Measurements from ENCODE around the gene WNK1. TPM values are rescaled to one million over a fixed set of nuclear protein-coding genes. Genes with fewer than 3 reads are reported as not detected.

WNK1 gene
- total and polyA plus RNA-seq, 2 donors (not counting 3 experiments of a cell fraction or from before 2014, with no cell fraction given) = 46.3 to 108 TPM

- Histone ChIP-seq H3K4me2 (ENCODE audit: insufficient read depth, low read length) (peak overlapping the region; percentile 63), H3K79me2 (ENCODE audit: control insufficient read depth, insufficient read depth, low read length) (no peaks in the 10 kb centered on the region), H3K4me1 (ENCODE audit: control insufficient read depth, extremely low read depth, insufficient read depth, low read length) (peaks cover 16% of the 10 kb centered on the region), H3K4me3 (replicated peaks in 1 of 3; ENCODE audit: insufficient read depth in 1 of 3, low read depth in 1 of 3, low read length in 3 of 3) (no peak overlapping the region), H3K9me1 (replicated peaks; ENCODE audit: control insufficient read depth, extremely low read depth, insufficient read depth, low read length) (no peaks in the 10 kb centered on the region), H3K36me3 (ENCODE audit: control insufficient read depth in 2 of 2, extremely low read depth in 1 of 2, insufficient read depth in 2 of 2, low read length in 2 of 2) (no peaks in the 10 kb centered on the region), H3K9ac (replicated peaks; ENCODE audit: extremely low read depth, insufficient read depth, low read length) (no peak overlapping the region), H3K27ac (ENCODE audit: insufficient read depth, low read depth, low read length) (no peak overlapping the region), H2AFZ (ENCODE audit: low read depth, low read length) (no peak overlapping the region), H3K9me3 (replicated peaks; ENCODE audit: control insufficient read depth, insufficient read depth, low read length) (no peaks in the 10 kb centered on the region), H4K20me1 (replicated peaks; ENCODE audit: control insufficient read depth, extremely low read depth, insufficient read depth, low read length) (no peaks in the 10 kb centered on the region), H3K27me3 (ENCODE audit: control insufficient read depth in 2 of 2, insufficient read depth in 2 of 2, low read length in 2 of 2) (no peaks in the 10 kb centered on the region)
- intact Hi-C loops (cut with micrococcal nuclease) (no loop called here), dilution Hi-C loops (cut with MboI; ENCODE audit: extremely low pct_ligation_motif_present, low sequenced_read_pairs) (no loop called here)
- TF ChIP-seq CTCF (IDR thresholded peaks at IDR 0.05; ENCODE audit: extremely low read depth in 1 of 2, insufficient read depth in 1 of 2, low read depth in 1 of 2, low read length in 2 of 2) = no peak
- TF ChIP-seq POLR2A (IDR thresholded peaks at IDR 0.05; ENCODE audit: low read depth, low read length) = no peak
- no peak for TF ChIP-seq GATA2 (IDR thresholded peaks at IDR 0.05; ENCODE audit: insufficient read depth, insufficient read length, low read depth, low read length)
- TF ChIP-seq JUN (IDR thresholded peaks at IDR 0.05; ENCODE audit: borderline replicate concordance, insufficient read depth, insufficient read length, low read depth) = no peak
- TF ChIP-seq MAX (IDR thresholded peaks at IDR 0.05; ENCODE audit: insufficient read depth, insufficient read length) = no peak
- TF ChIP-seq MYC (IDR thresholded peaks at IDR 0.05; ENCODE audit: low read depth, low read length) = no peak
- no TSS peak for BruUV-seq (replicated peaks)
- ChIA-PET CTCF (interaction anchor here (1.4 to 3.2 kb wide), 3 partner anchors 8 to 161 kb away, joined by 3 to 29 read pairs (median 6); partner anchors contain the start of gene WNK1), POLR2A (no interaction called here)
- DNase-seq (ENCODE audit: low read depth, low spot score) (peak; percentile 44), FAIRE-seq (peak; percentile 77)
These were observed 15.1 kb upstream of the WNK1 start for GRCh38 chr12:737122-737739.

Measured in endothelial cell of umbilical vein (primary cell).